GM21723 (cell line): ENCODE measurements around the gene DNAJC4.

Experiments used
- ATAC-seq: cut with Tn5 transposase; IDR thresholded peaks from one replicate; pipeline ENCODE4 v1.9.1; 2021; ENCODE audit warnings: mild to moderate bottlenecking, moderate library complexity; ENCODE audit not compliant: unreplicated experiment

DNAJC4 gene

GRCh38 chr11:64269540-64270220, 39.3 kb downstream of the DNAJC4 start:
- peak; percentile 70 for ATAC-seq

- no peak for ATAC-seq
Measured at GRCh38 chr11:64275031-64275800, 44.9 kb downstream of the DNAJC4 start.

DNA sequence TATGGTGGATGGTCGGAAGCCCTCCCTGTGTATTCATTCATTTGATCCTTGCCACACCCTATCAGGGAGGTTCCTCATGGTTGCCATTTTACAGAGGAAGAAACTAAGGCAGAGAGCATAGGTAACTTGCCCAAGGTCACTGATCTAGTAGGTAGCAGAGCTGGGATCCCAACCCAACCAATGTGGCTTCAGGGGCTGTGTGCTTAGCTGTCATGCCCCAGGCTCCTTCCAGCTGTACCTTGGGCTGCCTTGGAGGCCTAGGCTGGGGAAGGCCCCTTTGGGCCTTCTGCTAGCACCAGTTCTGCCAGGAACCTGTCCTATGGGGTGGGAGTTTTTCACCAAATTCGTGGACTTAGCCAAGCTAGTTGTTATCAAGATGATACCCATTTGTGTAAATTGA, 45.5 kb downstream of the DNAJC4 start:
- no peak for ATAC-seq

DNA sequence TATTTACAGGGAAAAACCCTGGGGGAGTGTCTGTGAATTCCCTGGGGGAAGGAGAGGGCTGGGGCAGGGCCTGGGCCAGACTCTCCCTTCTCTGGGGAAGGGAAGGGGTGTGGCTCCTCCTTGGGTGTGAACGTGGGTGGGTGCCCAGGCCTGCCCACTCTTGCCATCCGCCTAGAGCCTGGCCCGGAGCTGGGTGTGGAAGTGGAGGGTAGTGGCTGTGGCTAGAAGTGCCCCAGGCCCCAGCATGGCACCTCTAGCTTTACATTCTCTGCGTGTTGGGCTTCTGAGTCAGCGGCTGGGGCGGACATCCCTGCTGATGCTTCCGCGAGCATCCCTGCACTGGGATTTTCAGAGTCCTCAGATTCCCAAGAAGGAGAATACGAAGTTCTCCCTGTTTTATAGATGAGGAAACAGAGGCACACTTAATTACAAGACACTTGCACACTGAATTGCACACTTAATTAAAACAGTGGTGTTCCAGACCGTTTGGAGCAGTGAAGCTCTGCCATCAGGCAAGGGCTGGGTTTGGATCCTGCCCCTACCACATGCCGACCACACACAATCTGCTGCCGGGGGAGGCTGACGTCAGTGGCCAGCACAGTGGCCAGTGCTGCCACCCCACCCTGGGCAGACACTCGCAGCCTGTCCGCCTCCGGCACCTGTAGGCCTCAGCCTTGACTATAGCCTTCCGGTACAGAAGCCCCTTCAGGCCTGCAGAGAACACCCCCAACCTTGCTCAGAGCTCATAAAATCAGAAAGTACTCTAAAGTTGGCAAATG, 46.5 kb downstream of the DNAJC4 start:
- ATAC-seq: no peak

- no peak for ATAC-seq
Measured at GRCh38 chr11:64278576-64279190, 48.3 kb downstream of the DNAJC4 start.

- ATAC-seq: no peak
Measured at GRCh38 chr11:64281957-64282770, 51.8 kb downstream of the DNAJC4 start.

DNA sequence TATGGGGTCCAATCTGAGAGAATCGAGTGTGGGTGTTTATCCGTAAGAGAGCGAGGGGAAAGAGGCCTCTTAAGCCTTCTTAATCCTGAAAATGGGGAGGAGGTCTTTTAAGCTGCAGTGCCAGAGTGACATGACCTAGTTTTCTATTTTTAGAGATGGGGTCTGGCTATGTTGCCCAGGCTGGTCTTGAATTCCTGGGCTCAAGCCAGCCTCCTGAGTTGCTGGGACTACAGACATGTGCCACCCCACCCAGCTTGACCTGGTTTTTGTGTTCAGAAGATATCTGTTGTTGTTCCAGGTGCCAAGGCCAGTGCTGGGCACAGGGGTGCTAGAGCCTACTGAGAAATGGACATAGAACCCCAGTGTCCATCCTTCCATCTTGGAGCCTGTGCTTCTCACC, 52.7 kb downstream of the DNAJC4 start:
- ATAC-seq: no peak
